ENCODE data around the gene PTPRT.

The PTPRT gene

GRCh38 chr20:42429761-42430458 lies 759.8 kb downstream of the PTPRT start:
- FAIRE-seq (no peak), DNase-seq (ENCODE audit: insufficient read length) (no peak)
- TF ChIP-seq TAF1 (IDR thresholded peaks at IDR 0.05; ENCODE audit: borderline replicate concordance, low read depth, low read length) (no peak), POLR2AphosphoS5 (IDR thresholded peaks at IDR 0.05; ENCODE audit: low read depth, low read length) (no peak), POLR2A (IDR thresholded peaks at IDR 0.05; ENCODE audit: low read depth, low read length) (no peak)

GRCh38 chr20:42419814-42420532 lies 769.7 kb downstream of the PTPRT start:
- TF ChIP-seq POLR2AphosphoS5 (IDR thresholded peaks at IDR 0.05; ENCODE audit: low read depth, low read length) (no peak), POLR2A (IDR thresholded peaks at IDR 0.05; ENCODE audit: low read depth, low read length) (no peak), TAF1 (IDR thresholded peaks at IDR 0.05; ENCODE audit: borderline replicate concordance, low read depth, low read length) (no peak)
- DNase-seq (ENCODE audit: insufficient read length) (no peak), FAIRE-seq (no peak)

- DNase-seq (ENCODE audit: insufficient read length) (no peak), FAIRE-seq (no peak)
- no peak for TF ChIP-seq POLR2AphosphoS5 (IDR thresholded peaks at IDR 0.05; ENCODE audit: low read depth, low read length)
- no peak for TF ChIP-seq TAF1 (IDR thresholded peaks at IDR 0.05; ENCODE audit: borderline replicate concordance, low read depth, low read length)
- no peak for TF ChIP-seq POLR2A (IDR thresholded peaks at IDR 0.05; ENCODE audit: low read depth, low read length)
These were observed 782.9 kb downstream of the PTPRT start for GRCh38 chr20:42406826-42407225.

- FAIRE-seq (no peak), DNase-seq (ENCODE audit: insufficient read length) (no peak)
- TF ChIP-seq TAF1 (IDR thresholded peaks at IDR 0.05; ENCODE audit: borderline replicate concordance, low read depth, low read length) (no peak), POLR2A (IDR thresholded peaks at IDR 0.05; ENCODE audit: low read depth, low read length) (no peak), POLR2AphosphoS5 (IDR thresholded peaks at IDR 0.05; ENCODE audit: low read depth, low read length) (no peak)
These were observed 787.3 kb downstream of the PTPRT start for GRCh38 chr20:42402455-42402854.

GRCh38 chr20:42401613-42402012 lies 788.1 kb downstream of the PTPRT start:
- DNase-seq (ENCODE audit: insufficient read length) = no peak
- TF ChIP-seq POLR2A (IDR thresholded peaks at IDR 0.05; ENCODE audit: low read depth, low read length) (no peak), TAF1 (IDR thresholded peaks at IDR 0.05; ENCODE audit: borderline replicate concordance, low read depth, low read length) (no peak), POLR2AphosphoS5 (IDR thresholded peaks at IDR 0.05; ENCODE audit: low read depth, low read length) (no peak)
- no peak for FAIRE-seq

- TF ChIP-seq POLR2AphosphoS5 (IDR thresholded peaks at IDR 0.05; ENCODE audit: low read depth, low read length) (no peak), POLR2A (IDR thresholded peaks at IDR 0.05; ENCODE audit: low read depth, low read length) (no peak), TAF1 (IDR thresholded peaks at IDR 0.05; ENCODE audit: borderline replicate concordance, low read depth, low read length) (no peak)
- no peak for FAIRE-seq
- DNase-seq (ENCODE audit: insufficient read length) = no peak
These were observed 789.9 kb downstream of the PTPRT start for GRCh38 chr20:42399802-42400201.

- FAIRE-seq (no peak), DNase-seq (ENCODE audit: insufficient read length) (no peak)
- TF ChIP-seq TAF1 (IDR thresholded peaks at IDR 0.05; ENCODE audit: borderline replicate concordance, low read depth, low read length) = no peak
- TF ChIP-seq POLR2AphosphoS5 (IDR thresholded peaks at IDR 0.05; ENCODE audit: low read depth, low read length) = no peak
- TF ChIP-seq POLR2A (IDR thresholded peaks at IDR 0.05; ENCODE audit: low read depth, low read length) = no peak
These were observed 797.3 kb downstream of the PTPRT start for GRCh38 chr20:42392442-42392841.

- TF ChIP-seq POLR2AphosphoS5 (IDR thresholded peaks at IDR 0.05; ENCODE audit: low read depth, low read length) = no peak
- TF ChIP-seq POLR2A (IDR thresholded peaks at IDR 0.05; ENCODE audit: low read depth, low read length) = no peak
- no peak for TF ChIP-seq TAF1 (IDR thresholded peaks at IDR 0.05; ENCODE audit: borderline replicate concordance, low read depth, low read length)
- DNase-seq (ENCODE audit: insufficient read length) (no peak), FAIRE-seq (no peak)
These were observed 797.9 kb downstream of the PTPRT start for GRCh38 chr20:42391807-42392206.

GRCh38 chr20:42380287-42380686 lies 809.4 kb downstream of the PTPRT start:
- TF ChIP-seq POLR2AphosphoS5 (IDR thresholded peaks at IDR 0.05; ENCODE audit: low read depth, low read length) (no peak), POLR2A (IDR thresholded peaks at IDR 0.05; ENCODE audit: low read depth, low read length) (no peak), TAF1 (IDR thresholded peaks at IDR 0.05; ENCODE audit: borderline replicate concordance, low read depth, low read length) (no peak)
- FAIRE-seq = no peak
- DNase-seq (ENCODE audit: insufficient read length) = no peak

GRCh38 chr20:42379385-42379784 lies 810.3 kb downstream of the PTPRT start:
- FAIRE-seq (no peak), DNase-seq (ENCODE audit: insufficient read length) (no peak)
- TF ChIP-seq TAF1 (IDR thresholded peaks at IDR 0.05; ENCODE audit: borderline replicate concordance, low read depth, low read length) (no peak), POLR2A (IDR thresholded peaks at IDR 0.05; ENCODE audit: low read depth, low read length) (no peak)

GRCh38 chr20:42378826-42379225 lies 810.9 kb downstream of the PTPRT start:
- TF ChIP-seq POLR2A (IDR thresholded peaks at IDR 0.05; ENCODE audit: low read depth, low read length) (no peak), POLR2AphosphoS5 (IDR thresholded peaks at IDR 0.05; ENCODE audit: low read depth, low read length) (no peak), TAF1 (IDR thresholded peaks at IDR 0.05; ENCODE audit: borderline replicate concordance, low read depth, low read length) (no peak)
- FAIRE-seq (no peak), DNase-seq (ENCODE audit: insufficient read length) (no peak)

GRCh38 chr20:42376131-42376530 lies 813.6 kb downstream of the PTPRT start:
- no peak for DNase-seq (ENCODE audit: insufficient read length)
- FAIRE-seq = no peak
- no peak for TF ChIP-seq POLR2AphosphoS5 (IDR thresholded peaks at IDR 0.05; ENCODE audit: low read depth, low read length)
- TF ChIP-seq POLR2A (IDR thresholded peaks at IDR 0.05; ENCODE audit: low read depth, low read length) = no peak
- TF ChIP-seq TAF1 (IDR thresholded peaks at IDR 0.05; ENCODE audit: borderline replicate concordance, low read depth, low read length) = no peak

Data from GM12892 (cell line).